HL-60 (cell line): ENCODE results near the gene PKP1.

ENCODE experiments used
- DNase-seq, 2 experiments: peaks; one replicate each; pipeline ENCODE4 v3.0.0-alpha.2; 2010 to 2020; ENCODE audit warnings: low read depth in 1 of 2, low spot score in 1 of 2
- H3K27ac ChIP-seq: fragments of 250-450 bp; sonication (Bioruptor Pico); replicated peaks from 2 replicates; pipeline ENCODE4 v1.5.1; 2020; ENCODE audit warnings: mild to moderate bottlenecking, moderate library complexity
- H3K27me3 ChIP-seq: fragments of 250-450 bp; sonication (Bioruptor Pico); 2 replicates; pipeline ENCODE4 v1.5.1; 2021; ENCODE audit warnings: mild to moderate bottlenecking, moderate library complexity; ENCODE audit not compliant: insufficient read depth, poor library complexity, severe bottlenecking
- H3K4me3 ChIP-seq: replicated peaks from 2 replicates; pipeline ENCODE4 v1.5.1; 2011; ENCODE audit warnings: mild to moderate bottlenecking, control low read depth, low read length; ENCODE audit not compliant: insufficient read depth
- CTCF ChIP-seq: IDR thresholded peaks from one replicate; pipeline ENCODE4 v1.5.1; 2011; ENCODE audit warnings: low read length, control low read depth, inconsistent platforms; ENCODE audit not compliant: insufficient read depth
- GABPA ChIP-seq: IDR thresholded peaks from 2 replicates; pipeline ENCODE4 v1.6.1; 2012; ENCODE audit warnings: low read depth
- POLR2AphosphoS5 ChIP-seq: IDR thresholded peaks from 2 replicates; pipeline ENCODE4 v1.6.1; 2012; ENCODE audit warnings: low read depth
- REST ChIP-seq: IDR thresholded peaks from 2 replicates; pipeline ENCODE4 v1.6.1; 2012; ENCODE audit warnings: low read depth; ENCODE audit not compliant: insufficient replicate concordance
- SPI1 ChIP-seq: IDR thresholded peaks from 2 replicates; pipeline ENCODE4 v1.6.1; 2012; ENCODE audit warnings: low read depth, mild to moderate bottlenecking, borderline replicate concordance

The PKP1 gene

GRCh38 chr1:201283836-201284553 is 689 bp downstream of the PKP1 start:
- no peak for DNase-seq
- TF ChIP-seq CTCF = no peak
- H3K27me3 ChIP-seq = peaks cover 33% of the 10 kb centered on the region

GRCh38 chr1:201284636-201285035 is 1.3 kb downstream of the PKP1 start:
- no peak for DNase-seq
- TF ChIP-seq SPI1 (no peak), CTCF (no peak), REST (no peak), GABPA (no peak), POLR2AphosphoS5 (no peak)
- Histone ChIP-seq H3K27ac (no peak overlapping the region), H3K4me3 (no peak overlapping the region), H3K27me3 (peaks cover 30% of the 10 kb centered on the region)

More at GRCh38 chr1:201283836-201284553, 689 bp downstream of the PKP1 start:
- H3K27ac ChIP-seq = no peak overlapping the region
- H3K4me3 ChIP-seq = no peak overlapping the region

- no peak for TF ChIP-seq REST
- TF ChIP-seq GABPA = no peak
- TF ChIP-seq POLR2AphosphoS5 = no peak
- no peak for TF ChIP-seq CTCF
- no peak for TF ChIP-seq SPI1
- peaks cover 24% of the 10 kb centered on the region for H3K27me3 ChIP-seq
- no peak overlapping the region for H3K4me3 ChIP-seq
- H3K27ac ChIP-seq = no peak overlapping the region
- no peak for DNase-seq
Measured at GRCh38 chr1:201285846-201286245, 2.5 kb downstream of the PKP1 start.

GRCh38 chr1:201286445-201286844 is 3.1 kb downstream of the PKP1 start:
- Histone ChIP-seq H3K27ac (no peak overlapping the region), H3K4me3 (no peak overlapping the region), H3K27me3 (peaks cover 22% of the 10 kb centered on the region)
- DNase-seq = no peak
- TF ChIP-seq REST = no peak
- no peak for TF ChIP-seq SPI1
- TF ChIP-seq GABPA = no peak
- no peak for TF ChIP-seq POLR2AphosphoS5
- no peak for TF ChIP-seq CTCF
